8988T (cell line): ENCODE results near the gene TYR.
"Not testable (repeated sequence)": the region's sequence is repeated elsewhere in the genome, so short reads cannot be mapped to it uniquely, and the experiment has no call there.

Experiments used
- DNase-seq: peaks from one replicate; pipeline ENCODE4 v3.0.0; 2011

Gene TYR

GRCh38 chr11:89177691-89178231 lies at the start of gene TYR:
Gene TYR (plus strand): TSS chr11:89177875. CDS start chr11:89177954, 79 bp downstream.
- DNase-seq: no peak

- DNase-seq: no peak
Measured at GRCh38 chr11:89136606-89137005, 41.1 kb upstream of the TYR start.

GRCh38 chr11:89147229-89147628 lies 30.4 kb upstream of the TYR start:
- no peak for DNase-seq

- no peak for DNase-seq
Measured at GRCh38 chr11:89159974-89160373, 17.7 kb upstream of the TYR start.

- DNase-seq: no peak
Measured at GRCh38 chr11:89161949-89162348, 15.7 kb upstream of the TYR start.

GRCh38 chr11:89163686-89164085 lies 14.0 kb upstream of the TYR start:
- DNase-seq: no peak

- DNase-seq: no peak
Measured at GRCh38 chr11:89168396-89168795, 9.3 kb upstream of the TYR start.

GRCh38 chr11:89175796-89176195 lies 1.9 kb upstream of the TYR start:
- DNase-seq: no peak

GRCh38 chr11:89176938-89177337 lies 737 bp upstream of the TYR start:
- DNase-seq: no peak

- no peak for DNase-seq
Measured at GRCh38 chr11:89181111-89181510, 3.4 kb downstream of the TYR start.

- no peak for DNase-seq
Measured at GRCh38 chr11:89182773-89183518, 5.3 kb downstream of the TYR start.

GRCh38 chr11:89184021-89184420 lies 6.3 kb downstream of the TYR start:
- no peak for DNase-seq

- no peak for DNase-seq
Measured at GRCh38 chr11:89189776-89190175, 12.1 kb downstream of the TYR start.

GRCh38 chr11:89201138-89201537 lies 23.5 kb downstream of the TYR start:
- no peak for DNase-seq

- DNase-seq: no peak
Measured at GRCh38 chr11:89203814-89204213, 26.1 kb downstream of the TYR start.

GRCh38 chr11:89205378-89205777 lies 27.7 kb downstream of the TYR start:
- DNase-seq: no peak

GRCh38 chr11:89220684-89221339 lies 43.1 kb downstream of the TYR start:
- no peak for DNase-seq

GRCh38 chr11:89235083-89235482 lies 57.4 kb downstream of the TYR start:
- no peak for DNase-seq

GRCh38 chr11:89235976-89236375 lies 58.3 kb downstream of the TYR start:
- DNase-seq: no peak

GRCh38 chr11:89247007-89247406 lies 69.3 kb downstream of the TYR start:
- DNase-seq: not testable (repeated sequence)

- no peak for DNase-seq
Measured at GRCh38 chr11:89249196-89249595, 71.5 kb downstream of the TYR start.

- not testable (repeated sequence) for DNase-seq
Measured at GRCh38 chr11:89261483-89261882, 83.8 kb downstream of the TYR start.

GRCh38 chr11:89267660-89268302 lies 90.1 kb downstream of the TYR start:
- no peak for DNase-seq
